Fibroblast of skin of right biceps (primary cell): Measurements from ENCODE around the gene CLEC16A.

Experiments
- DNase-seq: peaks from one replicate; pipeline ENCODE4 v3.0.0-alpha.2; 2013

The CLEC16A gene, protein sequence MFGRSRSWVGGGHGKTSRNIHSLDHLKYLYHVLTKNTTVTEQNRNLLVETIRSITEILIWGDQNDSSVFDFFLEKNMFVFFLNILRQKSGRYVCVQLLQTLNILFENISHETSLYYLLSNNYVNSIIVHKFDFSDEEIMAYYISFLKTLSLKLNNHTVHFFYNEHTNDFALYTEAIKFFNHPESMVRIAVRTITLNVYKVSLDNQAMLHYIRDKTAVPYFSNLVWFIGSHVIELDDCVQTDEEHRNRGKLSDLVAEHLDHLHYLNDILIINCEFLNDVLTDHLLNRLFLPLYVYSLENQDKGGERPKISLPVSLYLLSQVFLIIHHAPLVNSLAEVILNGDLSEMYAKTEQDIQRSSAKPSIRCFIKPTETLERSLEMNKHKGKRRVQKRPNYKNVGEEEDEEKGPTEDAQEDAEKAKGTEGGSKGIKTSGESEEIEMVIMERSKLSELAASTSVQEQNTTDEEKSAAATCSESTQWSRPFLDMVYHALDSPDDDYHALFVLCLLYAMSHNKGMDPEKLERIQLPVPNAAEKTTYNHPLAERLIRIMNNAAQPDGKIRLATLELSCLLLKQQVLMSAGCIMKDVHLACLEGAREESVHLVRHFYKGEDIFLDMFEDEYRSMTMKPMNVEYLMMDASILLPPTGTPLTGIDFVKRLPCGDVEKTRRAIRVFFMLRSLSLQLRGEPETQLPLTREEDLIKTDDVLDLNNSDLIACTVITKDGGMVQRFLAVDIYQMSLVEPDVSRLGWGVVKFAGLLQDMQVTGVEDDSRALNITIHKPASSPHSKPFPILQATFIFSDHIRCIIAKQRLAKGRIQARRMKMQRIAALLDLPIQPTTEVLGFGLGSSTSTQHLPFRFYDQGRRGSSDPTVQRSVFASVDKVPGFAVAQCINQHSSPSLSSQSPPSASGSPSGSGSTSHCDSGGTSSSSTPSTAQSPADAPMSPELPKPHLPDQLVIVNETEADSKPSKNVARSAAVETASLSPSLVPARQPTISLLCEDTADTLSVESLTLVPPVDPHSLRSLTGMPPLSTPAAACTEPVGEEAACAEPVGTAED

DNA sequence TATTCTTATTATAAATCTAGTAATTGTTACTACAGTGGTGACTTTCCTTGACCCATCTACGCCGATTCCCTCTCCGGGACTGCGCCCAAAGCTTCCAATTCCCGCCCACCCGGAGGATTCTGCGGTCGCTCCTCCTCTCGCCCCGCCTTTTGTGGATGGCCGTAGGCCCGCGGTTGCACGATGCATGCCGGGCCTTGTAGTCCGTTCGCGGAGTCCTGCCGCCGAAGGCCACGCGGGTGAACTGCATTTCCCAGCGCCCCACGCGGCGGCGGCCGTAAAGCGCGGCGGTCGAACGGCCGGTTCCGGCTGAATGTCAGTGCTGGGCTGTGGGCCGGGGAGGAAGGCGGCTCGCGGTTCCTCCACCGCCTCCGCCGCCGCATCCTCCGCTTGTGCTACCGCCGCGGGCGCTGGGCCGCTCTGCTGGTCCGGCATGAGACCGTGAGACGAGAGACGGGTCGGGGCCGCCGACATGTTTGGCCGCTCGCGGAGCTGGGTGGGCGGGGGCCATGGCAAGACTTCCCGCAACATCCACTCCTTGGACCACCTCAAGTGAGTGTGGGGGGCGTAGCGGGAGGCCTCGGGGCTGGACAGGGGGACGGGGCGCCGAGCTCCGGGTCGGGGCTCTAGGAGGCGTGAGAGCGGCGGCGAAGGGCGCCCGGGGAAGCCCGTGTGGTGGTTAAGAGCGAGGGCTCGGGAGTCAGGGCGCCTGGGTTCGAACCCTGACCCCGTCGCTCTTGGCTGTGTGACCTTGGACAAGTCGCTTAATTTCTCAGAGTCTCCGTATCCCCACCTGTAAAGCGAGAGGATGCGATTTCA is at the start of gene CLEC16A:
CLEC16A (plus strand) TSS at position 316 of the 816 bp plus-strand sequence; CDS start at position 470, 154 bp downstream.
- peak; percentile 96 for DNase-seq

DNA sequence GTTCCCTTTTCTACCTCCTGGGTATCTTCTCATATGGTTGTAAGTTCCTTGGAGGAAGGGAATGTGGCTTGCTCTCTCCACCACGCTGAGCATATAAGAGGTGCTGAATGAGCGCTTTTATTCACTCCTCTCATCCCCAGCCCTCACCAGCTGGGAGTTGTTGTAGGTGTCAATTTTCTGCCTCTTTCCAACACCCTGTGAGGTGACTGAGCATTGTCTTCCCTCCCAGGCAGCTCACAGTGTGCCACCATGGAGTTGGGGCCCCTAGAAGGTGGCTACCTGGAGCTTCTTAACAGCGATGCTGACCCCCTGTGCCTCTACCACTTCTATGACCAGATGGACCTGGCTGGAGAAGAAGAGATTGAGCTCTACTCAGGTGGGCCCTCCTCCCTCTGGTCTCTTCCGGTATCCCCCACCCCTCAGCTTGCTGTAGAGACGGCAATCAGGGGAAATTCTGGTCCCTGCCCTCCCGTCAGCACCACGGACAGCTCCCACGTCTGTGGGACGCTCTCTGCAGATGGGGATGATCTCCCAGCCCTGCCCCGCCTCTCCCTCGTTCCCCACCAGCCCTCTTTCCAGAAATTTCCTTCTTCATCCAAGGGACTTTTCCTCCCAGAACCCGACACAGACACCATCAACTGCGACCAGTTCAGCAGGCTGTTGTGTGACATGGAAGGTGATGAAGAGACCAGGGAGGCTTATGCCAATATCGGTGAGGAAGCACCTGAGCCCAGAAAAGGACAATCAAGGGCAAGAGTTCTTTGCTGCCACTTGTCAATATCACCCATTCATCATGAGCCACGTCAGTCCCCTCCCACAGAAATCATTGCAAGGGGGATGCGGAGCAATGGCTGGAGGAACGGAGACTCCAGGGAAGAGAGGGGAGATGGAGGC is 49.1 kb upstream of the CLEC16A start:
- peak; percentile 53 for DNase-seq

DNA sequence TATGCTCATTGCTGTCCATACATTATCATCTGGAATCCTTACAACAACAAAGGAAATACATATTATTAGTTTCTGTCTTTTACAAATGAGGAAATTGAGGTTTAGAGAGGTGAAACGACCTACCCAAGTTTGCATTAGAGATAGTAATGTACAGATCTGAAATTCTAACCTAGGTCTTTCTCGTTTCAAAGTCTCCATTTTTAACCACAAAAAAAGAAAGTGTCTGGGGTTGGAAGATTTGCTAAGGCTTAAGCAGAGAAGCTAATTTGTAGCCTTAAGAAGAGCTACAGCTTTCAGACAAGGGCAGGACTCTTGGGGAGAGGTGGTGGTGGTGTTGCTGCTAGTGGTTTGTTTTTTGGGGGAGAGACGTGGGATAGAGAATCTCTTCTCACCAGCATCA is 48.2 kb upstream of the CLEC16A start:
- DNase-seq: no peak

DNA sequence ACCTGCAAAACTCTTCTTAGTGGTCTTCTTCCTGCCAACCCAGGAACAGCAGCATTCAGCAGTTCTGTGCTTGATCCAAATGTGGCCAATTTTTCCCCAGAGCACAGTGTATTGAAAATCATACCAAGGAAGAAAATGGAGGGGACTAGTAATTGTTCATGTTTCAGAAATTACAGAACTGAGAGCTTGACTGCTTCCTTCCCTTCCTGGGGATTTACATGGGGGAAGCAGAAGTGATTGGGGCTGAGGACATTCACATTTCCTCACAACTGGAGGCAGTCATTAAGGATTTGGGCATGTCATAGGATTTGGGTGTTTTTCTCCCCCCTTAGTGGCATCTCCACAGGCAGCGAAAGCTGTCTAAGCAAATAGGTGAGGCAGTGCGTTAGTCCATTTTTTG is 47.6 kb upstream of the CLEC16A start:
- DNase-seq: no peak

- DNase-seq: no peak
Observed at GRCh38 chr16:10897134-10897533, 47.2 kb upstream of the CLEC16A start.

GRCh38 chr16:10902999-10903398 is 41.4 kb upstream of the CLEC16A start:
- DNase-seq: no peak

GRCh38 chr16:10906482-10906881 is 37.9 kb upstream of the CLEC16A start:
- DNase-seq: no peak

GRCh38 chr16:10906914-10907756 is 37.2 kb upstream of the CLEC16A start:
- DNase-seq: no peak

GRCh38 chr16:10907757-10908045 is 36.7 kb upstream of the CLEC16A start:
- DNase-seq: no peak

DNA sequence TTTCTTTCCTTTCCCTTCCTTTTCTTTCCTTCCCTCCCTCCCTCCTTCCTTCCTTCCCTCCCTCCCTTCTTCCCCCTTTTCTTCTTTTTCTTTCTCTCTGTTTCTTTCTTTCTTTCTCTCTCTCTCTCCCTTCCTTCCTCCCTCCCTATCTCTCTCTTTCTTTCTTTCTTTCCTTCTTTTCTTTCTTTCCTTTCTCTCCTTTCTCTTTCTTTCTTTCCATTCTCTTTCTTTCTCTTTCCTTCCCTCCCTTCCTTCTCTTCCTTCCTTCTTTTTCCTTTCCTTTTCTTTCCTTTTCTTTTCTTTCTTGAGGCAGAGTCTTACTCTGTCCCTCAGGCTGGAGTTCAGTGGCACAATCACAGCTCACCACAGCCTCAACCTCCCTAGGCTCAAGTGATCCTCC is 33.1 kb upstream of the CLEC16A start:
- no peak for DNase-seq

- no peak for DNase-seq
Observed at GRCh38 chr16:10916534-10916933, 27.8 kb upstream of the CLEC16A start.

DNA sequence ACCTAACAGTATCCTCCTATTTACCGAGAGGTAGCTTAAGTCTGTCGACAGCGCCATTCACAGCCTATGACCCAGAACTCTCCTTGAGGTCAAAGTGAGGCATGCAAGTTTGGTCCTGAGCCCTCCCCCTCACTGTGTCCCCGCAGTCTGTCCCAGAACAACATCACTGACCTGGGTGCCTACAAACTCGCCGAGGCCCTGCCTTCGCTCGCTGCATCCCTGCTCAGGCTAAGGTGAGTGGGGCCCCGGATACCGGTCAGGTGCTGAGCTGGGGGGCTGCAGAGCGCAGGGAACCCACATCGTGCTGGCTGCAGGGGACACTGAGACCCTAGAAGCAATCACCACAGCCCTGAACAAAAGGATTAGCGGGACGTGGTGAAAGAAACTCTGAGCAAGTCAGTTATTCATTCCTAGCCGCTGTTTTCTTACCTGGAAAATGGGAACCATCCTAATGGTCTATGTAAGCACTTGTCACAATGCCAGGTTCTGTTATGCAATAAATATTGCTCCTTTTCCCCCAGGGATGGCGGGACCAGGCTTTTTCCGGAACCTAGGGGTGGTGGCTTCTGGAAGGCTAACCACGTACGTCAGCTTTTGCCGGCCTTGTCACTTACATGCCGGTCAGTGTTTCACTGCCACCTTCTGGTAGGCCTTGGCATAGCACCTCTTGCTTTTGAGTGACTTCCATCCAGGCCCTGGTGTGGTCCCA is 25.9 kb upstream of the CLEC16A start:
- DNase-seq: peak; percentile 86

DNA sequence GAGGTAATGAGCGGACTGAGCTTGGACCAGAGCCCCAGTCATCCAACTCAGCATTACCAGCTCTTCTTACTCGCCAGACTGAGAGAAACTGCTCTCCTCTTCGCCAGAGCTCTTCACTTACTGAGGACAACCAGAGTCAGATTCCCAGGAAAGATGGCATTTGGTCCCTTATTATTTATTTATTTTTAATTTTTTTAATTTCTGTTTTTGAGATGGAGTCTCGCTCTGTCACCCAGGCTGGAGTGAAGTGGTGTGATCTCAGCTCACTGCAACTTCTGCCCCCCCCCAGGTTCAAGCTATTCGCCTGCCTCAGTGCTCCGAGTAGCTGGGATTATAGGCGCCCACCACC is 25.4 kb upstream of the CLEC16A start:
- DNase-seq: no peak

GRCh38 chr16:10920726-10921427 is 23.5 kb upstream of the CLEC16A start:
- no peak for DNase-seq

DNA sequence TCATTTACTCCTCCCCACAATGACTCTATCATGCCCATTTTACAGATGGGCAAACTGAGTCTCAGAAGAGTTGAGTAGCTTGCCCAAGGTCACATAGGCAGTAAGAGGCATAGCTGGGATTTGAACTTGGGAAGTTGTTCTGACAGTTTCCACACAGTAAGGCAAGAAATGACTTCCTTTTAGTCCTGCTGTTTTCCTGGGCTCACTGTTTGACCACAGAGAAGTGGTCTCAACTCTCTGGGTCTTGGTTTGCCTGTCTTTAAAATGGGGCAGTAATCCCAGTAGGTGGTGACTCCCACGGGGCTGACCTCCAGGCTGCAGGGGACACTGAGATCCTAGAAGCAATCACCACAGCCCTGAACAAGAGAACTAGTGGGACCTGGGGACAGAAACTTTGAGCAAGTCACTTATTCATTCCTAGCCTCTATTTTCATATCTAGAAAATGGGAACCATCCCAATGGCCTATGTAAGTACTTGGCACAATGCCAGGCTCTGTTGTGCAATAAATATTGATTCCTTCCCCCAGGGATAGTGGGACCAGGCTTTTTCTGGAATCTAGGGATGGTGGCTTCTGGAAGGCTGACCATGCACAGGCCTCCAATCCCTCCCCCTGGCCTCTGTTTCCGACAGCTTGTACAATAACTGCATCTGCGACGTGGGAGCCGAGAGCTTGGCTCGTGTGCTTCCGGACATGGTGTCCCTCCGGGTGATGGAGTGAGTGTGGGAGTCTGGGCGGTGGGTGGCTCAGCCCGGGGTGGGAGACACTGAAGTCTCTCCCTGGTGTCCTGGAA is 22.6 kb upstream of the CLEC16A start:
- DNase-seq: peak; percentile 11

DNA sequence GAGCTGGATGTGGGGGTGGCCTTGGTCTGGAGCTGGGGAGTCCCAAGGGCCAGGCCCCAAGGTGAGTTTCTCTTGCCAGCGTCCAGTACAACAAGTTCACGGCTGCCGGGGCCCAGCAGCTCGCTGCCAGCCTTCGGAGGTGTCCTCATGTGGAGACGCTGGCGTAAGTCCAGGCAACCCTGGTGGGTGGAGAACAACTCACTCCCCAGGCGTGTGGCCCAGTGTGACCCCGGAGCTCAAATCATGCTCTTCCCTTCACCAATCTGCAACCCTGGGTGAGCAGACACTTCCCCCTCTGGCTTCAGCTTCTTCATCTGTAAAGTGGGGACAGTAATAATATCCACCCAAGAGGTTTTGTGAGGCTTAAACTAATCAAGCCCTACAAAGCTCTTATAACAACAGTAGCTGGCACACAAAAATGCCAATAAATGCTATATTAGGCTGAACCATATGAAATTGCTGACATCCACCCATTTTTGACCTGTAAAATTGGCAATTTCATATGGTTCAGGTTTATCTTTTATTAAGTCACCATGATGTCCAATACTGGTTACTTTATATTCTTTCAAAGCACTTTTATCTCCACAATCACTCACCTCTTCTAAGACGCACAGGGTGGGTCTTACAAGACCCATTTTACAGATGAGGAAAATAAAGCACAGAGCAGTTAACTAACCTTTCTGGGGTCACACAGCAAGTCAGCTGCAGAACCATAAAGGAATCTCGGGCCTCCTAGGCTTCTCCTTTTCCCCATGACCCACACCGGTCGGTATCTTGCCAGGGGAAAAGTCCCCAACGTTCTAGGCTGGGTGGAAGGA is 21.8 kb upstream of the CLEC16A start:
- peak; percentile 22 for DNase-seq

DNA sequence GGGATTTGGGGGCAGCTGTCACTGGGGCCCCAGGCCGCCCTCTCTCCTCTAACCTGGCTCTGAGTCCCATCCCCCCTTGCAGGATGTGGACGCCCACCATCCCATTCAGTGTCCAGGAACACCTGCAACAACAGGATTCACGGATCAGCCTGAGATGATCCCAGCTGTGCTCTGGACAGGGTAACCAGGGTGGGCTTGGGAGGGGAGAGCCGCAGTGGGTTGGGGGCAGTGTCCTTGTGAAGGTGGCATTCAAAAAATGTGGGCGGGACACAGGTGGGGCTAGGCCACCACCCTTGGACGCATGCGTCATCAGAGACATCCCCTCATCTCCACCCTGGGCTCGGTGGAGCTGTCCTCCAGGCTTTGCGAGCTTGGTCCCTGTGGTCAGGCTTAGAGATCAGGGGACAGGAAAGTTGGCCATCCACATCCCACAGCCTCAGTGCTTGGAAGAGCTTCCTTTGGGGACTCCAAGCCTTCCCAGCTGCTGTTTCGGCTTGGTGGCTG is 21.2 kb upstream of the CLEC16A start:
- no peak for DNase-seq
